Measurements from ENCODE around the gene C7orf33. TPM values are rescaled to one million over a fixed set of nuclear protein-coding genes. Genes with fewer than 3 reads are reported as not detected.

The C7orf33 gene
- total and polyA plus RNA-seq, 7 donors: not detected

Other genes starting within 250 kb of the C7orf33 start
- 10 to 100 TPM; 65.1 to 97.1 (median 88.8) TPM for gene CUL1, start 108.1 kb downstream of the C7orf33 start, total RNA-seq
- gene CUL1, start 108.1 kb downstream of the C7orf33 start, polyA plus RNA-seq: 100 to 1,000 TPM in 1 of 3 donors, 10 to 100 TPM in 2; 66.3 to 149 (median 76.8) TPM

All from psoas muscle (tissue), 7 donors.